H1 (cell line): ENCODE measurements around the gene OGDH. TPM values are rescaled to one million over a fixed set of nuclear protein-coding genes. Genes with fewer than 3 reads are reported as not detected.

ENCODE experiments used
- BACH1 ChIP-seq: IDR thresholded peaks from 2 replicates; pipeline ENCODE4 v1.6.1; 2012; ENCODE audit warnings: low read length, improper control_type of control experiment
- CHD2 ChIP-seq: IDR thresholded peaks from 2 replicates; pipeline ENCODE4 v1.6.1; 2012; ENCODE audit warnings: low read length, improper control_type of control experiment
- SIX5 ChIP-seq: IDR thresholded peaks from 2 replicates; pipeline ENCODE4 v1.6.1; 2011; ENCODE audit warnings: mild to moderate bottlenecking, low read depth, low read length
- polyA plus RNA-seq, 7 experiments: library from polyadenylated mRNA; depleted of rRNA in 3 of 7; stranded (reverse) in 5 of 7; unstranded in 2 of 7; fragments of >200 nt in 5 of 7; fragments of 200-250 nt in 2 of 7; gene quantifications; 1 replicate in 5 of 7; 2 replicates in 1 of 7; 4 replicates in 1 of 7; pipeline versions ENCODE4 v1.2.1 to v1.2.3, GENCODE V29; 2011 to 2013; ENCODE audit warnings: missing spikeins in 2 of 7, mixed read lengths in 2 of 7
- total RNA-seq: library from RNA; stranded (reverse); fragmentation: NEBNext Ultra II Directional; extraction: Animal tissue kit (Norgen Biotek cat#: 25700); gene quantifications from 2 replicates; pipeline ENCODE4 v1.2.1, GENCODE V29; 2021
- TF ChIP-seq, protein P1 (sequence below): IDR thresholded peaks from 2 replicates; pipeline ENCODE4 v1.6.1; 2011; ENCODE audit warnings: low read depth, mild to moderate bottlenecking, low read length; ENCODE audit not compliant: insufficient read depth
- TF ChIP-seq, protein P2 (sequence below): fragments of 300-600 bp; sonication (generic); IDR thresholded peaks from 2 replicates; pipeline ENCODE4 v1.7.1; 2012; ENCODE audit warnings: low read length, moderate library complexity, mild to moderate bottlenecking, inconsistent platforms; ENCODE audit not compliant: insufficient replicate concordance
- TF ChIP-seq, protein P3 (sequence below): IDR thresholded peaks from 2 replicates; pipeline ENCODE4 v1.6.1; 2012; ENCODE audit warnings: inconsistent platforms

OGDH gene
- total and polyA plus RNA-seq, 2 of the 8 experiments (the other 6 are each of a cell fraction or from before 2014, with no cell fraction given), result 71.6 to 91.6 TPM

DNA sequence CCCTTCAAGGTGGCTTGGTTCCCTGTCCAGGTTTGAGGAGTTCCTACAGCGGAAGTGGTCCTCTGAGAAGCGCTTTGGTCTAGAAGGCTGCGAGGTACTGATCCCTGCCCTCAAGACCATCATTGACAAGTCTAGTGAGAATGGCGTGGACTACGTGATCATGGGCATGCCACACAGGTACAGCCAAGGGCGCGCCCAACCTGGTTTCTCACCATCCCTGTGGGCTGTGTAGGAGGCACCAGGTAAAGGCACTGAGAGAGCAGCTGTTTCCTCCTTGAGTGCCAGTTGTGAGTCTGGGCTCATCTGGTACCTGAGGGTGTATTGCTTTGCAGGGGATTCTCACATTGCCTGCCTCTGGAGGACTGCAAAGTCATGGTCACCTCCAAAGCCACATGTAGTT lies 68.0 kb downstream of the OGDH start (continued):
- TF ChIP-seq, protein P1, sequence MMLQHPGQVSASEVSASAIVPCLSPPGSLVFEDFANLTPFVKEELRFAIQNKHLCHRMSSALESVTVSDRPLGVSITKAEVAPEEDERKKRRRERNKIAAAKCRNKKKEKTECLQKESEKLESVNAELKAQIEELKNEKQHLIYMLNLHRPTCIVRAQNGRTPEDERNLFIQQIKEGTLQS, result no peak
- TF ChIP-seq, protein P2, sequence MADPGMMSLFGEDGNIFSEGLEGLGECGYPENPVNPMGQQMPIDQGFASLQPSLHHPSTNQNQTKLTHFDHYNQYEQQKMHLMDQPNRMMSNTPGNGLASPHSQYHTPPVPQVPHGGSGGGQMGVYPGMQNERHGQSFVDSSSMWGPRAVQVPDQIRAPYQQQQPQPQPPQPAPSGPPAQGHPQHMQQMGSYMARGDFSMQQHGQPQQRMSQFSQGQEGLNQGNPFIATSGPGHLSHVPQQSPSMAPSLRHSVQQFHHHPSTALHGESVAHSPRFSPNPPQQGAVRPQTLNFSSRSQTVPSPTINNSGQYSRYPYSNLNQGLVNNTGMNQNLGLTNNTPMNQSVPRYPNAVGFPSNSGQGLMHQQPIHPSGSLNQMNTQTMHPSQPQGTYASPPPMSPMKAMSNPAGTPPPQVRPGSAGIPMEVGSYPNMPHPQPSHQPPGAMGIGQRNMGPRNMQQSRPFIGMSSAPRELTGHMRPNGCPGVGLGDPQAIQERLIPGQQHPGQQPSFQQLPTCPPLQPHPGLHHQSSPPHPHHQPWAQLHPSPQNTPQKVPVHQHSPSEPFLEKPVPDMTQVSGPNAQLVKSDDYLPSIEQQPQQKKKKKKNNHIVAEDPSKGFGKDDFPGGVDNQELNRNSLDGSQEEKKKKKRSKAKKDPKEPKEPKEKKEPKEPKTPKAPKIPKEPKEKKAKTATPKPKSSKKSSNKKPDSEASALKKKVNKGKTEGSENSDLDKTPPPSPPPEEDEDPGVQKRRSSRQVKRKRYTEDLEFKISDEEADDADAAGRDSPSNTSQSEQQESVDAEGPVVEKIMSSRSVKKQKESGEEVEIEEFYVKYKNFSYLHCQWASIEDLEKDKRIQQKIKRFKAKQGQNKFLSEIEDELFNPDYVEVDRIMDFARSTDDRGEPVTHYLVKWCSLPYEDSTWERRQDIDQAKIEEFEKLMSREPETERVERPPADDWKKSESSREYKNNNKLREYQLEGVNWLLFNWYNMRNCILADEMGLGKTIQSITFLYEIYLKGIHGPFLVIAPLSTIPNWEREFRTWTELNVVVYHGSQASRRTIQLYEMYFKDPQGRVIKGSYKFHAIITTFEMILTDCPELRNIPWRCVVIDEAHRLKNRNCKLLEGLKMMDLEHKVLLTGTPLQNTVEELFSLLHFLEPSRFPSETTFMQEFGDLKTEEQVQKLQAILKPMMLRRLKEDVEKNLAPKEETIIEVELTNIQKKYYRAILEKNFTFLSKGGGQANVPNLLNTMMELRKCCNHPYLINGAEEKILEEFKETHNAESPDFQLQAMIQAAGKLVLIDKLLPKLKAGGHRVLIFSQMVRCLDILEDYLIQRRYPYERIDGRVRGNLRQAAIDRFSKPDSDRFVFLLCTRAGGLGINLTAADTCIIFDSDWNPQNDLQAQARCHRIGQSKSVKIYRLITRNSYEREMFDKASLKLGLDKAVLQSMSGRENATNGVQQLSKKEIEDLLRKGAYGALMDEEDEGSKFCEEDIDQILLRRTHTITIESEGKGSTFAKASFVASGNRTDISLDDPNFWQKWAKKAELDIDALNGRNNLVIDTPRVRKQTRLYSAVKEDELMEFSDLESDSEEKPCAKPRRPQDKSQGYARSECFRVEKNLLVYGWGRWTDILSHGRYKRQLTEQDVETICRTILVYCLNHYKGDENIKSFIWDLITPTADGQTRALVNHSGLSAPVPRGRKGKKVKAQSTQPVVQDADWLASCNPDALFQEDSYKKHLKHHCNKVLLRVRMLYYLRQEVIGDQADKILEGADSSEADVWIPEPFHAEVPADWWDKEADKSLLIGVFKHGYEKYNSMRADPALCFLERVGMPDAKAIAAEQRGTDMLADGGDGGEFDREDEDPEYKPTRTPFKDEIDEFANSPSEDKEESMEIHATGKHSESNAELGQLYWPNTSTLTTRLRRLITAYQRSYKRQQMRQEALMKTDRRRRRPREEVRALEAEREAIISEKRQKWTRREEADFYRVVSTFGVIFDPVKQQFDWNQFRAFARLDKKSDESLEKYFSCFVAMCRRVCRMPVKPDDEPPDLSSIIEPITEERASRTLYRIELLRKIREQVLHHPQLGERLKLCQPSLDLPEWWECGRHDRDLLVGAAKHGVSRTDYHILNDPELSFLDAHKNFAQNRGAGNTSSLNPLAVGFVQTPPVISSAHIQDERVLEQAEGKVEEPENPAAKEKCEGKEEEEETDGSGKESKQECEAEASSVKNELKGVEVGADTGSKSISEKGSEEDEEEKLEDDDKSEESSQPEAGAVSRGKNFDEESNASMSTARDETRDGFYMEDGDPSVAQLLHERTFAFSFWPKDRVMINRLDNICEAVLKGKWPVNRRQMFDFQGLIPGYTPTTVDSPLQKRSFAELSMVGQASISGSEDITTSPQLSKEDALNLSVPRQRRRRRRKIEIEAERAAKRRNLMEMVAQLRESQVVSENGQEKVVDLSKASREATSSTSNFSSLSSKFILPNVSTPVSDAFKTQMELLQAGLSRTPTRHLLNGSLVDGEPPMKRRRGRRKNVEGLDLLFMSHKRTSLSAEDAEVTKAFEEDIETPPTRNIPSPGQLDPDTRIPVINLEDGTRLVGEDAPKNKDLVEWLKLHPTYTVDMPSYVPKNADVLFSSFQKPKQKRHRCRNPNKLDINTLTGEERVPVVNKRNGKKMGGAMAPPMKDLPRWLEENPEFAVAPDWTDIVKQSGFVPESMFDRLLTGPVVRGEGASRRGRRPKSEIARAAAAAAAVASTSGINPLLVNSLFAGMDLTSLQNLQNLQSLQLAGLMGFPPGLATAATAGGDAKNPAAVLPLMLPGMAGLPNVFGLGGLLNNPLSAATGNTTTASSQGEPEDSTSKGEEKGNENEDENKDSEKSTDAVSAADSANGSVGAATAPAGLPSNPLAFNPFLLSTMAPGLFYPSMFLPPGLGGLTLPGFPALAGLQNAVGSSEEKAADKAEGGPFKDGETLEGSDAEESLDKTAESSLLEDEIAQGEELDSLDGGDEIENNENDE, result no peak
- TF ChIP-seq SIX5, result no peak
- no peak for TF ChIP-seq BACH1
- no peak for TF ChIP-seq CHD2
- TF ChIP-seq, protein P3, sequence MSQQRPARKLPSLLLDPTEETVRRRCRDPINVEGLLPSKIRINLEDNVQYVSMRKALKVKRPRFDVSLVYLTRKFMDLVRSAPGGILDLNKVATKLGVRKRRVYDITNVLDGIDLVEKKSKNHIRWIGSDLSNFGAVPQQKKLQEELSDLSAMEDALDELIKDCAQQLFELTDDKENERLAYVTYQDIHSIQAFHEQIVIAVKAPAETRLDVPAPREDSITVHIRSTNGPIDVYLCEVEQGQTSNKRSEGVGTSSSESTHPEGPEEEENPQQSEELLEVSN, result no peak
